CD4-positive, alpha-beta T cell treated with Interleukin-21 for 1 hour (primary cell): ENCODE results near the gene C11orf86.
"Not testable (repeated sequence)": the region's sequence is repeated elsewhere in the genome, so short reads cannot be mapped to it uniquely, and the experiment has no call there.

Source experiments
- DNase-seq: peaks from one replicate; pipeline ENCODE4 v3.0.0-alpha.2; 2020

Gene C11orf86, protein sequence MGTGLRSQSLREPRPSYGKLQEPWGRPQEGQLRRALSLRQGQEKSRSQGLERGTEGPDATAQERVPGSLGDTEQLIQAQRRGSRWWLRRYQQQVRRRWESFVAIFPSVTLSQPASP

DNA sequence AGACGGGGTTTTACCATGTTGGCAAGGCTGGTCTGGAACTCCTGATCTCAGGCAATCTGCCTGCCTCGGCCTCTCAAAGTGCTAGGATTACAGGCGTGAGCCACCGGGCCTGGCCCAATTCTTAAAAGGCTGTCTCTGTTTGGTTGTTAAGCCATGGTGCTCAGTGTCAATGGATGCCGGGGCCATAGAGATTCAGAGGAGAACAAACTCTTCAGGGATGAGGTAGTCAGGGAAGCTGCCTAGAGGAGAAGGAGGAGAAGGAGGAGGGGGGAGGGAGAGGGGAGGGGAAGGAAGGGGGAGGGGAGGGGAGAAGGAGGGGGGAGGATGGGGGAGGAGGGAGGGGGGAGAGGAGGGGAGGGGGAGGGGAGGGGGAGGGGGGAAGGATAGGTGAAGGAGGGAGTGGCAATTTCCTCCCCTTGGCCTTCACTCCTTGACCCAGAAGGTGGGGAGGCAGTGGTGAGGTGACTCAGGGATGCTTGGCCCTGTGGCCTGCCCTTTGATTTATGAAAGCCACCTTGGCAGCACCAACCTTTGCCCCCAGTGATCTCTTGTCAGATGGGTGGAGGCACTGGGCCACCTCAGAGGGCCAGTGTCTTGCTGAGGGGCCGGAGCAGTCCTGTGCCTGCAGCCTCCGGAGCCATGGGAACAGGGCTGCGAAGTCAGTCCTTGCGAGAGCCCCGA, at the start of gene C11orf86:
TSS of gene C11orf86 (plus strand) at position 581 of the 681 bp plus-strand sequence. CDS start at position 640, 59 bp downstream.
- no peak for DNase-seq

- no peak for DNase-seq
Observed at GRCh38 chr11:66929753-66930152, 45.4 kb upstream of the C11orf86 start.

DNA sequence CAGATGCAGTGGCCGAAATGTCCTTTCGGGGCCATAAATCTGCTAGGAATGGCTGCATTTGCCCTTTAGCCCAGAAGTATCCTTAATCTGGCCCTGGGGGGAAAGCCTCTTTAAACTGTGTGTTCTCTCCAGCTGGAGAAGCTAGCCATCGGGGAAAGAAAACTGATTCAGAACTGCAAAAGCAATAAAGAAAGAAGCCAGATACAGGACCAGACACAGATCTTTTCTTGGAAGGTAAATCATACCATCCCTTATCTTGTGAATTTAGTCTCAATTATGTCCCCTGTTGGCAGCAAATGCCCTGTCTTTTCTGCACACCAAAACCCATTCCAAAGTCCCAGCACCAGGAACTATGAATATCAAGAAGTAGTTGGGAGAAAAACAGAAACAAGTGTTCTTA, 42.6 kb upstream of the C11orf86 start:
- DNase-seq: no peak

GRCh38 chr11:66933531-66933930, 41.6 kb upstream of the C11orf86 start:
- DNase-seq: no peak

- no peak for DNase-seq
Observed at GRCh38 chr11:66934950-66935779, 39.9 kb upstream of the C11orf86 start.

DNA sequence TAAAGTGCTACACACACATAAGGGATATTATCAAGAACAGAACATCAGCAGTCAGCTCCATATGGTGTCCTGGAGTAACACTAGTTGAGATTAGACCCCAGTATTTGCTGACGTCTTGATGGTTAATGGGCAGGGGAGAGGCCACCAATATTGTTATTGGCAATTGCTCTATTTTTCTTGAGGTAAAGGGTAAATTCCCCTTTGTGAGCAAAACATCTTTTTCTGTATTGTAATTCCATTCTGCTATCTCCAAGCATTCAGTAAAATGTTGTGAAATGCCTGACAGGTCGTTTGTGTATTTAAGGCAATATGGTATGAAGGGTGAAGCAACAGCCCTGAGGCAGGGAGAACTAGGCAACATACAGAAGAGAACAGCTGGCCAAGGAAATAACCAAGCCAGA, 38.8 kb upstream of the C11orf86 start:
- DNase-seq: no peak

- no peak for DNase-seq
Observed at GRCh38 chr11:66937193-66937733, 37.8 kb upstream of the C11orf86 start.

DNA sequence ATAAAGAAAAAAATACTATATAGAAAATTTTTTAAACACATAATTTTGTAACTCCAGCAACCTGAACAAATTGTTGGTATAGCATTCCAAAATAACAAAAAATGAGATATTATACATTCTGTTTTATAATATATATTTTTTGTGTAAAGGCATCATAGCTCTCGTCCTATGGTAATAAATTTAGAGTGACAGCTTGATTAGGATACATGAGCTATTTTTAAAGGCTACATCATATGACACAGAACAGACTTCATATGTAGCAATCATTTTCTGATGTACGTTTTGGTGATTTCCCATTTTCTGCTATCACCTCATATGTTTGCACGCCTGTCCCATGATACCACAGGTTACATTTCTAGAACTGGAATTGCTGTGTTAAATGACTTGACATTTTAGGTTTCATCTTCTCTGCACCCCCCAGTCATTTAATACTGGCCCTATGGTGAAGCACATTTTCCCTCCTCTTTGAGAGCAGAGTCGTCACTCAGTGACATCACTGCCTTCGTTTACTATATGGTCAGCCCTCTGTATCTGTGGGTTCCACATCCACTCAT, 36.4 kb upstream of the C11orf86 start:
- no peak for DNase-seq

GRCh38 chr11:66950112-66950535, 25.0 kb upstream of the C11orf86 start:
- no peak for DNase-seq

DNA sequence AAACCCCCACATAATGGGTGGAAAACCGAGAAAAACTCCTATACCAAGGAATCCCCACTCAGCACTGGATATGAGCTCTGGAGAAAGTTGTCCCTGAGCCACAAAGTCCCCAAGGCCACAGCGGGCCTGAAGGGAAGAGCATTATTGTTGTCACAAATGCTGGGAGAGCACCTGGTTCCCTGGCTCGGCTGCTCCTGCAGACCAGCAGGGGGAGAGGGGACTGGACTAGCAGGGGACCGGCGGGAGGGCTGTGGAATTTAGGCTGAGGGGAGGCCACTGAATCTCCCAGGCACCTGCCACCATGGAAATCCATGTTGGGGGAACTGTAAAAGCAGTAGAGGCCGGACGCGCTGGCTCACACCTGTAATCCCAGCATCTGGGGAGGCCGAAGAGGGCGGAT, 24.0 kb upstream of the C11orf86 start:
- DNase-seq: no peak

DNA sequence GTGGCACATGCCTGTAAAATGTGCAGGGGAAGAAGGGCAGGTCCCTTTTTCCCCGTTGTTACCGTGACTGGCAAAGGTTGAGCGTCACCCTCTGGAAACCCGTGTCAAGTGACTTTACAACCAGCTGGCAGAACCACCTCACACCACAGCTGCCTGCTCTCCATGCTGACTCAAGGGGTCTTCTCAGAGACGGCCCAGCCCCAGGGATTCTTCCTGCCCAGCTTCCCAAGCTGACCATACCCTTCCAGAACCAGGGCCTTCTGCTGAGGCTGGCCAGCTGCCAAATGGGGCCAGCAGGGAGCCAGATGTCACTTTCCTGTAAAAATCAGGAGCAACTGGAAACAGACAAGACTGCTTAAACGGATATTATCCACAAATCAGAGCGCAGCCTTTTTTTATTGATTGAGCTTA, 23.2 kb upstream of the C11orf86 start:
- DNase-seq: no peak

DNA sequence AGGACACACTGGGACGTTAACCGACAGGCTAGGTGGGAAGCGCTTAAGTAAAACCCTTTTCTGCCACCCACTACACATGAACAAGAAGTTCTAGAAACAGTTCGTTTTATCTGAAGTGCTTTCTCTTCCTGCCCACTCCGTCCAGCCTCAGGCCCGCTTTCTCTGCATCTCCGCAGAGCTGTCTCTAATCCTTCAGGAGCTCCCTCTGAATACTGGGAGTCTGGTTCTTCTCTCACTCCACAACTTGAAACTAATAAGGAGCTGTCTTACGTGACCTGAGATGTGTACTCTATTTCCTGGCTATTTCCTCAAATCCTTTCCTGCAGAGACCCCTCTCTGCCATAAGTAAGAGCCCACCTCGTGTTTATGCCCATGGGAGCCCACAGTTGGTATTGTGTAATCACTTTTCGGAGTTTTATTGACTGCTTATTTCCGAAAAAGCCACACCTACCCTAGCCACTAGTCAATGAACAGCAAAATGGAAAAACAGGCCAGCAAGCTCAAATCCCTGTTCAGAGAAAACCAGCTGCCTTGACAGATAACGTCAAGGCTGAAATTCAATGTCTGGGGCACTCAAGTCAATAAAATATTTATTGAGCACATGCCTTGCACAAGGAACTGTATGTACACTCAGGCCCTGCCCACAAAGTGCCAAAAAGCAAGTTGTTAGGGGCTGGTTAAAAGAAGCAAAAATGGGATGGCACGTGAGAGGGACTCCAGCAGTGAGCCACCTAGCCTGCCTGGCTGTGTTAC, 21.8 kb upstream of the C11orf86 start:
- no peak for DNase-seq

- DNase-seq: no peak
Observed at GRCh38 chr11:66956689-66957290, 18.3 kb upstream of the C11orf86 start.

DNA sequence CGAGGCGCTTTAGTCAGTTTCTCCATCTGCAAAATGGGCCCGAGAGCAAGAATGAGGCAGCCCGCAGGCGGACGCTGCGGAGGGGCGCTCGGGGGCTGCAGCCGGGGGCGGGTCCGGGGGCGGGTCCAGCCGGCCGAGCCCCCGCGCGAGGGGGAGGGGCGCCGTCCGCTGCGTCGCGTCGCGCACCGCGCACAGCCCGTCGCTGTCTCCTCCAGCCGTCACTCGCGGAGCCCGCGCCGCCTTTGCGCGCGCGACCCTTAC, 17.2 kb upstream of the C11orf86 start:
- no peak for DNase-seq

DNA sequence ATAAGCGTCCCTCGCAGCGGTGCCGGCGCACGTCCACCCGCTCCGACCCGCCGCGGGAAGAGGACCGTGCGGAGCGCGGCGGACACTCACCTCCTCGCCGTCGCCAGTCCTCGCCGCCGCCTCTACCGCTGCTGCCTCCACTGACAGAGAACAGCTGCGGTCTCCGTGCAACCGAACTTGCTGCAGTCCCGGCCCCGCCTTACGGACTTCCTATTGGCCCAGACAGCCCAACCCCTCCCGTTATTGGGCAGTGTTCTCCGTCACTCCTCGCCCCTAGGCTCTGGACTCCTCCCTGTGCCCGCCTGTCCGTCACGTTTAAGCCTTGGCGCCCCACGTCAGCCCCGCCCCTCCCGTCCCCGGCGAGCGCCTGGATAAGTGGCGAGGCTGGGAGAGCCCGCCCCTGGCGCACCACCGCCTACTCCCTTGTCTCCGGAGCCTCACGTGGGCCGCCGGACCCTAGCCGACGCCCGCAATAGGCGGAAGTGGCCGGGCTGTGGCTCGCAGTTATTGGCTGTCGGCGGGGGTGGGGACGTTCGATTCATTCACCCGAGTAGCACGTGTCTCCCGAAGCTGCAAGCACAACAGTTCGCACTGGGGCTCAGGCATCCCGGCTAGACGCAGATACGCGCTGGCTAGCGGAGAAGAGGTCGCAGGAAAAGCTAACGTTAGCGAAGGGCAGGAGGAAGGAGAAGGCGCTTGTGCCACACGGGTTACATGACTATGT, 16.7 kb upstream of the C11orf86 start, which contains the start of gene PC:
TSS of gene PC (minus strand) at position 152 of the 724 bp plus-strand sequence. CDS start 86,224 bp downstream, outside the sequence.
- peak; percentile 99 for DNase-seq

DNA sequence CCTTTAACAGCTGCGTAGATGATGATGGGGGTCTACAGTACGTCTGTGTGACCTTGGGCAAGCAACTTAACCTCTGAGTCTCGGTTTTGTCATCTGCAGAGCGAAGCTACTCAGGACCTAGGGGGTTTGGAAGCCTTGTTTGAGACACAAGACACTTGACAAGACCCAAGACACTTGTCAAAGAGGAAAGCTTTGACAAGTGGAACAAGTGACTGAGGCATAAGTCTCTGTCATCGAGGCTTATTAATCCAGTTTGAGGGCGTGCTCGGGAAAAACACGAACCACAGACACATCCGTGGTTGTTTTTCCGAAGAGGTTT, 16.2 kb upstream of the C11orf86 start:
- no peak for DNase-seq

GRCh38 chr11:66961691-66962213, 13.4 kb upstream of the C11orf86 start:
- DNase-seq: not testable (repeated sequence)

- DNase-seq: no peak
Observed at GRCh38 chr11:66962247-66962646, 12.9 kb upstream of the C11orf86 start.

DNA sequence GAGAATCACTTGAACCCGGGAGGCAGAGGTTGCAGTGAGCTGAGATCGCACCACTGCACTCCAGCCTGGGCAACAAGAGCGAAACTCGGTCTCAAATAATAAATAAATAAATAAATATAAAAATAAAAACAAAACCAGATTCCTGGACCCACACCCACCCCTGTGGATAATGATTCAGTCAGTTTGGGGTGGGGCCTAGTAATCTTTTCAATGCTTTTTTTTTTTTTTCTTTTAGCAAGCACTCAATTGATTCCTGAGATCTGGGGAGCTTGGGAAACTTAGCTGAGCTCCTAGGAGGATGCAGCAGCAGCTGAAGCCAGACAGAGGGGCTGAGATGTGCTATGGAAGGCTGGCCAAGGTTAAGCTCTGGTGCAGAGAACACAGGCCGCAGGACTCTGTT, 12.3 kb upstream of the C11orf86 start:
- no peak for DNase-seq

DNA sequence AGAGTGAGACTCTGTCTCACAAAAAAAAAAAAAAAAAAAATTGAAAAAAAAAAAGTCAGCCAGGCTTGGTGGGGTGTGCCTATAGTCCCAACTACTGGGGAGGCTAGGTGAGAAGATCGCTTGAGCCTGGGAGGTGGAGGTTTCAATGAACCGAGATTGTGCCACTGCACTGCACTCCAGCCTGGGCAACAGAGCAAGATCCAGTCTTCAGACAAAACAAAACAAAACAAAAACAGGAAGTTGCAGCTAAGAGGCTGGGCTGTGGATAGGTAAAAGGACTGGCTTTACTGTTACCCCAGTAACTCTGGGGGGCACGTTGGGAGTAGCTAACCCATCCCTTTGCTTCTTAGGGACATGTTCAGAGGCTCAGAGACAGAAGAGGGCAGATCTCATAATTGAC, 10.6 kb upstream of the C11orf86 start:
- no peak for DNase-seq

DNA sequence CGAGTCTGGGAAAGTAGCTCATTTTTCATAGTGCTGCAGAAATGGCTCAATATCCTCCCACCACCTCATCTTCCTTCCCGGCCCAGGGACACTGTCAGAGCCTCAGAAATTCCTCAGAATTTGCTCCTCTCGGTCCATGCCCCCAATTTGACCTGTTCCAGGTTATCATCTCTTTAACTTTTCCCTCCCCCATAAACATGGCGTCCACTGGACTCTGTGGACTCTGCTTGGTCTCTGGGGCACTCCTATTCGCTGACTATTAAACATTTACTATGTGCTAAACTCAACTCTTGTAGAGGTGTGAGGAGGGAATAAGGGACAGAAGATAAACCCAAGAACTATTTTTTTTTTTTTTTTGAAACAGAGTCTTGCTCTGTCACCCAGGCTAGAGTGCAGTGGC, 8.8 kb upstream of the C11orf86 start:
- DNase-seq: no peak
